Gastroesophageal sphincter (tissue), 4 donors: Measurements from ENCODE around the gene TNFSF11. TPM values are rescaled to one million over a fixed set of nuclear protein-coding genes. Genes with fewer than 3 reads are reported as not detected.

ENCODE experiments used
- ATAC-seq: fragments of 150-250 bp; one replicate; pipeline ENCODE4 v1.9.1; 2016; ENCODE audit warnings: mild to moderate bottlenecking, moderate library complexity
- H3K27ac ChIP-seq, 4 donors: fragments of 200-600 bp; sonication (generic) in 3 of 4; 1 replicate in 3 of 4; 2 replicates in 1 of 4; pipeline ENCODE4 v1.5.1; 2016 to 2019
- H3K27me3 ChIP-seq: fragments of 200-600 bp; sonication (generic); one replicate; pipeline ENCODE4 v1.5.1; 2019
- H3K36me3 ChIP-seq, 2 donors: fragments of 200-600 bp; sonication (generic); one replicate each; pipeline ENCODE4 v1.5.1; 2019; ENCODE audit warnings: control low read depth in 1 of 2
- H3K4me1 ChIP-seq, 3 donors: fragments of 200-600 bp; sonication (generic); 1 replicate in 2 of 3; 2 replicates in 1 of 3; pipeline ENCODE4 v1.5.1; 2016 to 2019; ENCODE audit warnings: control low read depth in 2 of 3
- H3K4me3 ChIP-seq, 2 donors: fragments of 200-600 bp; sonication (generic); one replicate each; pipeline ENCODE4 v1.5.1; 2019; ENCODE audit warnings: mild to moderate bottlenecking in 1 of 2, moderate library complexity in 1 of 2
- H3K9me3 ChIP-seq, 3 donors: fragments of 200-600 bp; sonication (generic); one replicate each; pipeline ENCODE4 v1.5.1; 2017 to 2019; ENCODE audit warnings: control low read depth in 2 of 3
- EP300 ChIP-seq: sonication (generic); formaldehyde crosslinking; IDR thresholded peaks from one replicate; pipeline ENCODE4 v1.6.1; 2017; ENCODE audit warnings: antibody characterized with exemption, mild to moderate bottlenecking
- POLR2A ChIP-seq, 2 donors: fragments of 450-650 bp; IDR thresholded peaks; one replicate each; pipeline ENCODE4 v1.6.1; 2017; ENCODE audit warnings: antibody characterized with exemption in 2 of 2, mild to moderate bottlenecking in 2 of 2, moderate library complexity in 1 of 2
- POLR2AphosphoS5 ChIP-seq: sonication (generic); formaldehyde crosslinking; IDR thresholded peaks from one replicate; pipeline ENCODE4 v1.6.1; 2017; ENCODE audit warnings: antibody characterized with exemption
- WGBS, 2 donors: methylation state at CpG; one replicate each; pipeline ENCODE4 v1.1.5; 2018; ENCODE audit warnings: low coverage in 1 of 2; 5-methylcytosine and 5-hydroxymethylcytosine counted together
- total RNA-seq, 4 donors: library from RNA; depleted of rRNA; stranded (reverse); fragments of >200 nt; gene quantifications; one replicate each; pipeline ENCODE4 v1.1.0, GENCODE V29; 2016
- TF ChIP-seq, protein P1 (sequence below), 4 experiments: fragments of 200-600 bp in 2 of 4; fragments of 450-650 bp in 2 of 4; sonication (generic) in 1 of 4; IDR thresholded peaks; one replicate each; pipeline ENCODE4 v1.5.1; 2017 to 2019; ENCODE audit warnings: antibody characterized with exemption in 4 of 4, mild to moderate bottlenecking in 2 of 4, moderate library complexity in 2 of 4

The TNFSF11 gene
- total RNA-seq, 4 donors from 2014 or later = 0.59 TPM; not detected in 3

DNA sequence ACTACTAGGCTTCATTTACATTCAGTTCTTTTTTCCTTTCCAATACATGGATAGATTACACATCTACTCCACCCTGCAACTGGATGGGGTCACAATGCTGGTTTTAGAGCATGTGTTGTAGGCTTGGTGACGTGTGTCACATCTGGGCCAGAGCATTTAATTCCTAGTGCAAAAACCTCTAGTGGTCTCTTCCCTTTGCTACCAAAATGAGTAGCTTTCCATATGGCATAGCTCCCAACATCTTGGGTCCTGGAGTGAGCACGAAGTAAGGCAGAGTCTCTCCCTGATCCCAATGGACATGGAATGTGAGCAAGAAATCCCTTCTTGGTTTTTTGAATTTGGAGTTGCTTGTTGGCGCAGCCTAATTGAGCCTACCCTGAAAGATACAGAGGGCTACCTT, 51.7 kb downstream of the TNFSF11 start:
- Histone ChIP-seq H3K27ac (no peak overlapping the region), H3K4me3 (no peak overlapping the region), H3K27me3 (peaks cover 4% of the 10 kb centered on the region), H3K36me3 (no peaks in the 10 kb centered on the region), H3K4me1 (no peaks in the 10 kb centered on the region), H3K9me3 (no peaks in the 10 kb centered on the region)
- WGBS, 2 donors = 67 to 100% methylated on average over 1 of the region's 3 CpGs
- TF ChIP-seq, protein P1, sequence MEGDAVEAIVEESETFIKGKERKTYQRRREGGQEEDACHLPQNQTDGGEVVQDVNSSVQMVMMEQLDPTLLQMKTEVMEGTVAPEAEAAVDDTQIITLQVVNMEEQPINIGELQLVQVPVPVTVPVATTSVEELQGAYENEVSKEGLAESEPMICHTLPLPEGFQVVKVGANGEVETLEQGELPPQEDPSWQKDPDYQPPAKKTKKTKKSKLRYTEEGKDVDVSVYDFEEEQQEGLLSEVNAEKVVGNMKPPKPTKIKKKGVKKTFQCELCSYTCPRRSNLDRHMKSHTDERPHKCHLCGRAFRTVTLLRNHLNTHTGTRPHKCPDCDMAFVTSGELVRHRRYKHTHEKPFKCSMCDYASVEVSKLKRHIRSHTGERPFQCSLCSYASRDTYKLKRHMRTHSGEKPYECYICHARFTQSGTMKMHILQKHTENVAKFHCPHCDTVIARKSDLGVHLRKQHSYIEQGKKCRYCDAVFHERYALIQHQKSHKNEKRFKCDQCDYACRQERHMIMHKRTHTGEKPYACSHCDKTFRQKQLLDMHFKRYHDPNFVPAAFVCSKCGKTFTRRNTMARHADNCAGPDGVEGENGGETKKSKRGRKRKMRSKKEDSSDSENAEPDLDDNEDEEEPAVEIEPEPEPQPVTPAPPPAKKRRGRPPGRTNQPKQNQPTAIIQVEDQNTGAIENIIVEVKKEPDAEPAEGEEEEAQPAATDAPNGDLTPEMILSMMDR (IDR thresholded peaks at IDR 0.05) = no peak
- no peak for TF ChIP-seq POLR2AphosphoS5
- no peak for TF ChIP-seq POLR2A (IDR thresholded peaks at IDR 0.05)
- no peak for TF ChIP-seq EP300
- ATAC-seq = no peak

DNA sequence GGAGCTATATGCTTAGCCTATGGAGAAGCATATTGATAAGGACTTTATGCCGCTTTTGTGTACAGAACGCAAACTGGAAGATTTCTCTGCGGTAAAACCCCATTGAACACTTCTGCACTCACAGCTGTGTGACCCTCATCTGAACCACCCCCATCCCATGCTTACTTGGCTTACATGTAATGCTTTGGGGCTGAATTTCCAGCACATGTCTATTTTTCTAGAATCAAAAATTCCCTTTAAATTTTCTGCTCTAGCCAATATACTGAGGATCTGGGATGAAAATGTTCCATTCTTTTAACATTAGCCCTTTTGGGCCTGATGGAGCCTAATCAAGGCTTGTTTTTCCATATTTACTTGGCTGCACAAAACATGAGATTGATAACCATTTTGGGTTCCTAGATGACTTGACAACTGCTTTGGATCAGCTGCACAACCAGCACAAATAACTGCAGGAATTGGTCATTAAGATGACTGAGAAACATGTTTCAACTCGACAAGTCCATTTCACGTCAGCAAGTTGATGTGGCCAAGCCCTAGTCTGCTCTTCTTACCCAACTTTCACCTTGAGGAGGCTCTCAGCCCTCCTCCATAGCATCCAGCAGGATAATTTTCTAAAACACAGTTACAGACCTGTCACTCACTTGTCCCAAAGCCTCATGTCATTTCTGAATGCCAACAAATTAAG, 52.4 kb downstream of the TNFSF11 start:
- Histone ChIP-seq H3K36me3 (no peaks in the 10 kb centered on the region), H3K9me3 (no peaks in the 10 kb centered on the region), H3K27ac (no peak overlapping the region), H3K4me1 (no peaks in the 10 kb centered on the region), H3K27me3 (peaks cover 4% of the 10 kb centered on the region), H3K4me3 (no peak overlapping the region)
- WGBS, 2 donors = 82 to 89% methylated on average over 5 of the region's 5 CpGs
- TF ChIP-seq EP300 = no peak
- no peak for TF ChIP-seq POLR2A (IDR thresholded peaks at IDR 0.05)
- no peak for TF ChIP-seq POLR2AphosphoS5
- TF ChIP-seq, protein P1 (IDR thresholded peaks at IDR 0.05) = no peak
- no peak for ATAC-seq

DNA sequence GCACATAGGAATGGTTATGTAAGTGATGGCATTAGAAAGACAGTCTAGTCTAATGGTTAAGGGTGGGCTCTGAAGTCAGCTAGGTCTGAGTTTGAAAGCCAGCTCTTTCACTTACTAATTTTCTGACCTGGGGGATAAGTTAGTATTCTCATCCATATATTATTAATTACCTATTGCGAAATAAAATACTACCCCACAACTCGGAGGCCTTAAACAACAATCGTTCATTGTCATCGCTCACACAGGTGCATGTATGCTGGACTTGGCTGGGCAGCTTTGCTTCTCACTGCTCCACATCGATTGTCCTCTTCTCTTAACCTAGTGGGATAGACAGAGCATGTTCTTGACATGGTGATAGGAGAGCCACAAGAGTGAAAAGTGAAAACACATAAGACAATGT, 54.7 kb downstream of the TNFSF11 start:
- TF ChIP-seq POLR2A (IDR thresholded peaks at IDR 0.05) = no peak
- TF ChIP-seq EP300 = no peak
- no peak for TF ChIP-seq POLR2AphosphoS5
- TF ChIP-seq, protein P1 (IDR thresholded peaks at IDR 0.05) = no peak
- H3K27me3 ChIP-seq = peaks cover 4% of the 10 kb centered on the region

GRCh38 chr13:42631181-42631580, 57.2 kb downstream of the TNFSF11 start:
- WGBS, 2 donors = 57 to 67% methylated on average over 1 of the region's 1 CpG
- H3K4me1 ChIP-seq = no peaks in the 10 kb centered on the region
- no peaks in the 10 kb centered on the region for H3K36me3 ChIP-seq
- H3K27me3 ChIP-seq = peaks cover 4% of the 10 kb centered on the region
- H3K9me3 ChIP-seq = no peaks in the 10 kb centered on the region
- H3K27ac ChIP-seq = no peak overlapping the region
- no peak for ATAC-seq
- no peak overlapping the region for H3K4me3 ChIP-seq
- TF ChIP-seq EP300 = no peak
- TF ChIP-seq POLR2A (IDR thresholded peaks at IDR 0.05) = no peak
- TF ChIP-seq POLR2AphosphoS5 = no peak
- TF ChIP-seq, protein P1 (IDR thresholded peaks at IDR 0.05) = no peak

More for the DNA sequence above, 54.7 kb downstream of the TNFSF11 start:
- WGBS, 2 donors = 92 to 94% methylated on average over 5 of the region's 5 CpGs
- Histone ChIP-seq H3K4me1 (no peaks in the 10 kb centered on the region), H3K4me3 (no peak overlapping the region), H3K36me3 (no peaks in the 10 kb centered on the region), H3K9me3 (no peaks in the 10 kb centered on the region), H3K27ac (no peak overlapping the region)
- no peak for ATAC-seq

DNA sequence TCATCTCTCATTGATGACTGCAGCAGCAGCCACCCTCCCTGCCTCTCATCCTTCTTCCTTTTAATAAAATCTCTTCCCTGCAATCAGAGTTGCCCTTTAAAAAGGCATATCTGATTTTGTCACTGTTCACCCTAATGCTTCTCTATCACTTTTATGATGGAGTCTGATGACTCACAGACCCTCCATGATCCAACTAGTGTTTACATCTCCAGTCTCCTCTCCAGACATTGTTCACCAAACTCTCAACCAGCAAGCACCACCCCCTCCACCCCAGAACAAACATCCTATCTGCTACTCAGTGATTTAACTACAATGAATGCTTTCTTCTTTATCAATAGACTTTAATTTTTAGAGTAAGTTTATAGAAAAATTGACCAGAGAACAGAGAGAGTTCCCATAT, 59.5 kb downstream of the TNFSF11 start:
- Histone ChIP-seq H3K4me1 (no peaks in the 10 kb centered on the region), H3K9me3 (no peaks in the 10 kb centered on the region), H3K4me3 (no peak overlapping the region), H3K36me3 (no peaks in the 10 kb centered on the region), H3K27me3 (no peaks in the 10 kb centered on the region), H3K27ac (no peak overlapping the region)
- TF ChIP-seq POLR2A (IDR thresholded peaks at IDR 0.05) (no peak), EP300 (no peak), POLR2AphosphoS5 (no peak)
- TF ChIP-seq, protein P1 (IDR thresholded peaks at IDR 0.05) = no peak
- no peak for ATAC-seq
